Omental fat pad (tissue), 4 donors: Measurements from ENCODE around the gene ECHS1. TPM values are rescaled to one million over a fixed set of nuclear protein-coding genes. Genes with fewer than 3 reads are reported as not detected.

Experiments
- ATAC-seq: fragments of 150-250 bp; one replicate; pipeline ENCODE4 v1.9.1; 2016; ENCODE audit warnings: mild to moderate bottlenecking, moderate library complexity; ENCODE audit not compliant: low FRiP score
- DNase-seq: peaks from one replicate; pipeline ENCODE4 v3.0.0-alpha.2; 2019; ENCODE audit warnings: low spot score
- total RNA-seq, 4 donors: library from RNA; depleted of rRNA; stranded (reverse); fragments of >200 nt; gene quantifications; one replicate each; pipeline ENCODE4 v1.1.0, GENCODE V29; 2016
- TF ChIP-seq, protein P1 (sequence below), 3 donors: fragments of 450-650 bp; IDR thresholded peaks; one replicate each; pipeline ENCODE4 v1.5.1; 2016 to 2017; ENCODE audit warnings: antibody characterized with exemption in 3 of 3, mild to moderate bottlenecking in 3 of 3, moderate library complexity in 2 of 3

The ECHS1 gene
- total RNA-seq, 4 donors from 2014 or later, result 96.0 to 197 (median 138) TPM

DNA sequence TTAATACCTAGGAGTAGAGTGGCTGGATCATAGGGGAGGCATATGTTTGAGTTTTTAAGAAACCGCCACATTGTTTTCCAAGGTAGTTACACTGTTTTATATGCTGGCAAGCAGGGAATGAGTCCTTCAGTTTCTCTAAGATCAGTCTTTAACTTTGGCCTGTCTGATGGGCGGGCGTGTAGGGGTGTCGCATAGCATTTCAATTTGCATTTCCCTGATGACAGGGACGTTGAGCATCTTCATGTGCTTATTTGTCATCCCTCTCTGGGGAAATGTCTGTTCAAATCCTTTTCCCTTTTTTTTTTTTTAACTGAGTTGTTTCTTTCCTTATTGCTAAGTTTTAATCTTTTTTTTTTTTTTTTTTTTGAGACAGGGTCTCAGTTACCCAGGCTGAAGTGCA lies 30.6 kb upstream of the ECHS1 start:
- ATAC-seq, result no peak
- no peak for DNase-seq

DNA sequence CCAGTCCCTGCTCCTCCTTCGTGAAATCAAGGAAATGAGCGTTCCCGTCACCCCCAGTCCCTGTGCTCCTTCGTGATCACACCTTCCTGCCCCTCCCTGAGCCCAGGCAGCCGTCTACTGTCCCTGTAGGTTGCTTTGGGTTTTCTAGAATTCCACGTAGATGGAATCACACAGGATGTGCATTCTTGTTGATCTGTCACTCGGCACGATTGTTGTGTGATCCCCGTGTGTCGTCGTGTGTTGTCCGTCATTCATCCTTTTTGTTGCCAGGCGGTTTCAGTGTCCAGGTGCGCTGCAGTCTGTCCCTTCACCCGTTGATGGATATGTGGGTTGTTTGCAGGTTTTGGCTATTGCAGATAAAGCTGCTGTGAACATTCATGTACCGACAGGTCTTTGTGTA lies 30.2 kb upstream of the ECHS1 start:
- TF ChIP-seq, protein P1, sequence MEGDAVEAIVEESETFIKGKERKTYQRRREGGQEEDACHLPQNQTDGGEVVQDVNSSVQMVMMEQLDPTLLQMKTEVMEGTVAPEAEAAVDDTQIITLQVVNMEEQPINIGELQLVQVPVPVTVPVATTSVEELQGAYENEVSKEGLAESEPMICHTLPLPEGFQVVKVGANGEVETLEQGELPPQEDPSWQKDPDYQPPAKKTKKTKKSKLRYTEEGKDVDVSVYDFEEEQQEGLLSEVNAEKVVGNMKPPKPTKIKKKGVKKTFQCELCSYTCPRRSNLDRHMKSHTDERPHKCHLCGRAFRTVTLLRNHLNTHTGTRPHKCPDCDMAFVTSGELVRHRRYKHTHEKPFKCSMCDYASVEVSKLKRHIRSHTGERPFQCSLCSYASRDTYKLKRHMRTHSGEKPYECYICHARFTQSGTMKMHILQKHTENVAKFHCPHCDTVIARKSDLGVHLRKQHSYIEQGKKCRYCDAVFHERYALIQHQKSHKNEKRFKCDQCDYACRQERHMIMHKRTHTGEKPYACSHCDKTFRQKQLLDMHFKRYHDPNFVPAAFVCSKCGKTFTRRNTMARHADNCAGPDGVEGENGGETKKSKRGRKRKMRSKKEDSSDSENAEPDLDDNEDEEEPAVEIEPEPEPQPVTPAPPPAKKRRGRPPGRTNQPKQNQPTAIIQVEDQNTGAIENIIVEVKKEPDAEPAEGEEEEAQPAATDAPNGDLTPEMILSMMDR (IDR thresholded peaks at IDR 0.05), result no peak
- ATAC-seq (no peak), DNase-seq (no peak)

More for the DNA sequence above, 30.6 kb upstream of the ECHS1 start:
- TF ChIP-seq, protein P1 (IDR thresholded peaks at IDR 0.05), result no peak

DNA sequence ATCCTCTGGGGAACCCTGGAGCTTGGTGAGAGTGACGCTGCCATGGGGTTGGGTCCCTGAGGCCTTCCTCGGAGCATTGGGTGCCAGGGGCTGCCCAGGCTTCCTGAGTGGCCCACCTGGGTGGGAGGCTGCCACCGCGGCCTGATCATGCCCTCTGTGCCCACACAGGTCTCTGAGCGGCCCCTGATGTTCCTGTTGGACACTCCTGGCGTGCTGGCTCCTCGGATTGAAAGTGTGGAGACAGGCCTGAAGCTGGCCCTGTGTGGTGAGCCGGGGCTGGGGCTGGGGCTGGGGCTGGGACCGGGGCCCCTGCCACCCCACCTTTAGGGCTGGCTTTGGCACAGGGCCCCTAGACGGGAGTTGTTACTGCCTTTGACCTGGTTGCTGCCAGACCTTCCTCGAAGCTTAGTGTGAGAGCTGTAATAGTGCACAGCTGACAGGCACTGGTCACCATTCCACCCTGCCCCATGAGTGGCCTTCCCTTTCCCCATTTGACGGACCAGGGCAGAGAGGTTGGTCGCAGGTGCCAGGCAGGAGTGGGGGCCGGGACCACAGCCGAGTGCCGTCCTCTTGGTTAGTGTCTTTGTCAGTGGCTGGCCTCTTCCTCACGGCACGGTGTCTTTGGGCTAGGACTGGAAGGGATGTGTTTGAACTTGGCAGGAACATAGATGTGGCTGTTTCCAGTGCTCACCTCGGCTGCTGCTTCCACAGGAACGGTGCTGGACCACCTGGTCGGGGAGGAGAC lies 29.0 kb upstream of the ECHS1 start:
- no peak for ATAC-seq
- DNase-seq, result no peak
- TF ChIP-seq, protein P1 (IDR thresholded peaks at IDR 0.05), result no peak

DNA sequence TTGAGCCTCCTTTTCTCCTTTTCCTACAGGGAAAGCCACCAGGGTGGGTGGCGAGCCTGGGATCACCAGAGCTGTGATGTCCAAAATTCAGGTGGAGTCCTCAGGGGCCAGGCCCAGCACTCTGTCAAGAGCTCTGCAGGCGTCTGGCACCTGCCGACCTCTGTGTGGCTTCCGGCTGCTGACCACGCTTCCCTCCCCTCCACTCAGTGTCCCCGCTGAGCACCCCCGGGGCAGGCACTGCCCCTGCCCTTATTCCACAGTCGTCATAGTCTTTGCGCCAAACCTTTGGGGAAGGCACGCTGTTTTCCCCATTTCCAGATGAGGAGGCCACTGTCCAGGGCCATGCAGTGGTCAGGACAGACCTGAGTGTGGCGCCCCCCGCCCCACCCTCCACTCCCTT lies 28.3 kb upstream of the ECHS1 start:
- ATAC-seq (no peak), DNase-seq (no peak)
- TF ChIP-seq, protein P1 (IDR thresholded peaks at IDR 0.05), result no peak

DNA sequence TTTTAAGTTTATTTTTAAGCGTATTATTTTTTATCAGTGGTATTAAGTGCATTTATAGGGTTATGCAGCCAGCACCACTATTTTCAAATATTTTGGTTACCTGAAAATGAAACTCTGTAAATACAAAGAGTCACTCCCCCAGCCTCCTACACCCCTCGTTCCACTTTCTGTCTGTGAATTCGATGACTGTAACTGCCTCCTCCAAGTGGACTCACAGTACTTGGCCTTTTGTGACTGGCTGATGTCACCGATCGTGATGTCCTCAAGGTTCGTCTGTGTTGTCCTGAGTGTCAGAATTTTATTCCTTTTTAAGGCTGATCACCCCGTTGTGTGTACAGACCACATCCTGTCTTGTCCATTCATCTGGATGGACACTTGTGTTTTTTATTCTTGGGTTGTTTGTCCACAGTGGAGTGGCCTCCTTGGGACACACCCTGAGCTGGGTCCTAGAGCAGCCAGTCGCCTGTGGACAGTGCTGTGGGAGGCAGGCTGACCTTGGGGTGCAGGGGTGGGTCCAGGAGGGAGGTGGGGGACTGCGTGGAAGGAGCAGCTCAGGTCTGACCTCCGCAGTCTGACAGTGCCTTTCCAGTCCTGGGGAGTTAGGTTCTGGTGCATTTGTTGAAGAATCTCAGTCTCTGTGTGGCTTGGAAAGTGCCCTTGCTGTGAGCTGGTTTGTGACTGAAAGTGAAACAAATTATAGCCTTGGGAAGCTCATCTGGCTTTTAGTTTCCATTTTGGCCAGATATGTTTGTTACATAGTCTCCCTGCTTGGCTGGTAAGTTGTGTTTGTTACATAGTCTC lies 27.7 kb upstream of the ECHS1 start:
- ATAC-seq, result no peak
- TF ChIP-seq, protein P1 (IDR thresholded peaks at IDR 0.05), result no peak
- no peak for DNase-seq

DNA sequence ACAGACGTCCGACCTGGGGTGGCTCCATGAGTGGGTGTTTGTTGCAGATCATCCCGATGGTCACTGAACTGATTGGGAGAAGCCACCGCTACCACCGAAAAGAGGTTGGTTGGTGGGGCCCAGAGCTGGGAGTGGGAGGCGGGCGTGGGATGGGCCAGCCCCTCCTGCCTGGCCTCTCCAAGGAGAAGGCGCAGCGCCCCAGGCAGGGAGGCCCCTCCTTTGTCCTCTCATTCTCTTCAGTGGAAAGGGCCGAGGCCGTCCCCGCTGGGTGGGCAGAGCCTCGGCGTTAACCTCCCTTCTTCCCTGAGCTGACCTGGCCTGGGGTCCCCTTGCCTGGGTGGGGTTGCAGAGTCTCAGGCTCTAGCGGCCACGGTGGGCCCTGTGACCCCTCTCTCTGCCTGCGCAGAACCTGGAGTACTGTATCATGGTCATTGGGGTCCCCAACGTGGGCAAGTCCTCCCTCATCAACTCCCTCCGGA lies 26.0 kb upstream of the ECHS1 start:
- DNase-seq, result no peak
- ATAC-seq, result no peak
- TF ChIP-seq, protein P1 (IDR thresholded peaks at IDR 0.05), result no peak
